Natural killer cell (primary cell): ENCODE results near the gene INPP5D. TPM values are rescaled to one million over a fixed set of nuclear protein-coding genes. Genes with fewer than 3 reads are reported as not detected.
A peak's percentile ranks its signal among the peaks of the same experiment; 100 is the strongest.

ENCODE experiments used
- ATAC-seq, 3 donors: fragments of 150-1000 bp in 2 of 3; fragments of 200-7000 bp in 1 of 3; cut with Tn5 transposase; 1 replicate in 1 of 3; 2 replicates in 2 of 3; pipeline ENCODE4 v1.10.0; 2021; ENCODE audit warnings: mild to moderate bottlenecking in 2 of 3, moderate library complexity in 2 of 3
- DNase-seq, 2 donors: peaks; one replicate each; pipeline versions ENCODE4 v3.0.0 to v3.0.0-alpha.2; 2013 to 2021; ENCODE audit warnings: mixed read lengths in 1 of 2
- H3K27ac ChIP-seq: one replicate; pipeline ENCODE4 v1.5.1; 2013; ENCODE audit warnings: mild to moderate bottlenecking, low read length
- H3K27me3 ChIP-seq: one replicate; pipeline ENCODE4 v1.6.1; 2013; ENCODE audit warnings: low read length; ENCODE audit not compliant: control insufficient read depth, insufficient read depth
- H3K36me3 ChIP-seq: one replicate; pipeline ENCODE4 v1.6.1; 2013; ENCODE audit warnings: low read length; ENCODE audit not compliant: control insufficient read depth, insufficient read depth
- H3K4me1 ChIP-seq: one replicate; pipeline ENCODE4 v1.6.1; 2013; ENCODE audit warnings: low read length; ENCODE audit not compliant: control insufficient read depth, insufficient read depth
- H3K4me3 ChIP-seq: one replicate; pipeline ENCODE4 v1.5.1; 2013; ENCODE audit warnings: low read length
- H3K9me3 ChIP-seq: one replicate; pipeline ENCODE4 v1.6.1; 2013; ENCODE audit warnings: low read length; ENCODE audit not compliant: control insufficient read depth, insufficient read depth
- H3K27ac Mint-ChIP-seq, 2 donors: one replicate each; pipeline ENCODE4 v1.8.0; 2022; ENCODE audit warnings: mild to moderate bottlenecking in 2 of 2, mixed read lengths in 2 of 2, moderate library complexity in 1 of 2
- H3K27me3 Mint-ChIP-seq, 2 donors: one replicate each; pipeline ENCODE4 v1.8.0; 2022; ENCODE audit warnings: low read depth in 2 of 2, mixed read lengths in 2 of 2
- H3K36me3 Mint-ChIP-seq: one replicate; pipeline ENCODE4 v1.8.0; 2022; ENCODE audit warnings: mixed read lengths
- H3K4me1 Mint-ChIP-seq, 2 donors: one replicate each; pipeline ENCODE4 v1.8.0; 2022; ENCODE audit warnings: mixed read lengths in 2 of 2
- H3K4me3 Mint-ChIP-seq: one replicate; pipeline ENCODE4 v1.8.0; 2022; ENCODE audit warnings: mild to moderate bottlenecking, moderate library complexity, mixed read lengths
- H3K9me3 Mint-ChIP-seq, 2 donors: one replicate each; pipeline ENCODE4 v1.8.0; 2022; ENCODE audit warnings: mixed read lengths in 2 of 2
- CTCF ChIP-seq: fragments of 200-600 bp; IDR thresholded peaks from one replicate; pipeline ENCODE4 v1.8.0; 2022; ENCODE audit warnings: antibody characterized with exemption
- WGBS: methylation state at CpG from one replicate; pipeline ENCODE4 v1.1.7; 2013; ENCODE audit warnings: missing lambda C conversion rate; ENCODE audit not compliant: insufficient coverage; 5-methylcytosine and 5-hydroxymethylcytosine counted together
- intact Hi-C: fragments of 100-400 bp; cut with micrococcal nuclease; formaldehyde crosslinking; loops from one replicate; pipeline ENCODE4 v1.14.2; 2022
- total RNA-seq, 4 donors: library from RNA; stranded (reverse); fragments of 120-200 nt in 1 of 4; gene quantifications; one replicate each; pipeline versions ENCODE4 v1.2.3 to v1.2.4, GENCODE V29; 2013 to 2022

The INPP5D gene
- total RNA-seq, 3 donors from 2014 or later (not counting 1 experiment from before 2014, with no cell fraction given) = 385 to 498 (median 497) TPM

GRCh38 chr2:233053928-233054784, 6.0 kb upstream of the INPP5D start:
- Mint-ChIP-seq H3K9me3 (no peaks in the 10 kb centered on the region), H3K4me3 (peak overlapping the region; percentile 26), H3K4me1 (peaks cover 38 to 47% of the 10 kb centered on the region in 2 donors), H3K27ac (peak overlapping the region in 1 of 2 donors; percentile 4), H3K27me3 (no peaks in the 10 kb centered on the region), H3K36me3 (no peaks in the 10 kb centered on the region)
- Histone ChIP-seq H3K4me1 (peaks cover 32% of the 10 kb centered on the region), H3K36me3 (no peaks in the 10 kb centered on the region), H3K4me3 (no peak overlapping the region), H3K27me3 (no peaks in the 10 kb centered on the region), H3K27ac (no peak overlapping the region), H3K9me3 (no peaks in the 10 kb centered on the region)
- DNase-seq (peak; percentile 70 to 84), ATAC-seq (peak; percentile 63 to 78 (median 73))
- TF ChIP-seq CTCF = peak; percentile 97
- WGBS = 34% methylated on average over 22 of the region's 22 CpGs
- intact Hi-C loops = no loop called here

GRCh38 chr2:233055362-233055761, 4.8 kb upstream of the INPP5D start:
- ATAC-seq (no peak), DNase-seq (no peak)
- Mint-ChIP-seq H3K4me1 (peaks cover 32 to 45% of the 10 kb centered on the region in 2 donors), H3K27me3 (no peaks in the 10 kb centered on the region), H3K27ac (no peak overlapping the region), H3K4me3 (no peak overlapping the region), H3K36me3 (no peaks in the 10 kb centered on the region), H3K9me3 (no peaks in the 10 kb centered on the region)
- Histone ChIP-seq H3K27me3 (no peaks in the 10 kb centered on the region), H3K27ac (no peak overlapping the region), H3K4me3 (no peak overlapping the region), H3K36me3 (no peaks in the 10 kb centered on the region), H3K4me1 (peaks cover 31% of the 10 kb centered on the region), H3K9me3 (no peaks in the 10 kb centered on the region)
- intact Hi-C loops = no loop called here
- no peak for TF ChIP-seq CTCF
- 100% methylated on average over 2 of the region's 2 CpGs for WGBS

- H3K9me3 Mint-ChIP-seq = no peaks in the 10 kb centered on the region
- no peak for DNase-seq
- Histone ChIP-seq H3K9me3 (no peaks in the 10 kb centered on the region), H3K27ac (no peak overlapping the region), H3K4me3 (no peak overlapping the region), H3K27me3 (no peaks in the 10 kb centered on the region), H3K36me3 (peaks cover under 1% of the 10 kb centered on the region), H3K4me1 (peaks cover 34% of the 10 kb centered on the region)
- peaks cover 31 to 44% of the 10 kb centered on the region in 2 donors for H3K4me1 Mint-ChIP-seq
- peak overlapping the region in 1 of 2 donors; percentile 14 for H3K27ac Mint-ChIP-seq
- no peaks in the 10 kb centered on the region for H3K36me3 Mint-ChIP-seq
- ATAC-seq = no peak
- no peak for TF ChIP-seq CTCF
- no peak overlapping the region for H3K4me3 Mint-ChIP-seq
- intact Hi-C loops = no loop called here
- whole genome bisulfite sequencing = 95% methylated on average over 6 of the region's 6 CpGs
- no peaks in the 10 kb centered on the region for H3K27me3 Mint-ChIP-seq
Observed at GRCh38 chr2:233056961-233057605, 3.1 kb upstream of the INPP5D start.
